SK-N-SH (cell line): ENCODE data around the gene UNC93B1. TPM values are rescaled to one million over a fixed set of nuclear protein-coding genes. Genes with fewer than 3 reads are reported as not detected.

ENCODE experiments used
- CTCF ChIA-PET: fragments of 300-600, 350-600 bp; formaldehyde crosslinking; extraction: SDS; loops from one replicate; lab custom pipeline; 2021; lab: Yijun Ruan, JAX
- POLR2A ChIA-PET: fragments of 350-600 bp; sonication (Branson Sonifier 250); formaldehyde crosslinking; extraction: SDS; loops from one replicate; lab custom pipeline; 2020; ENCODE audit warnings: antibody characterized with exemption, inconsistent platforms; lab: Yijun Ruan, JAX
- DNase-seq: peaks from one replicate; pipeline ENCODE4 v3.0.0; 2012
- H2AFZ ChIP-seq: fragments of 200-600 bp; sonication (generic); 2 replicates; pipeline ENCODE4 v1.8.1; 2016; ENCODE audit warnings: antibody characterized with exemption, mild to moderate bottlenecking, low read depth
- H3F3A ChIP-seq: fragments of 200-600 bp; sonication (generic); replicated peaks from 2 replicates; pipeline ENCODE3; 2016; ENCODE audit warnings: antibody characterized with exemption, mild to moderate bottlenecking; ENCODE audit not compliant: insufficient read depth
- H3K27ac ChIP-seq, 2 experiments: fragments of 200-500 bp in 1 of 2; fragments of 200-600 bp in 1 of 2; sonication (Bioruptor generic) in 1 of 2; sonication (generic), shearing (Covaris generic) in 1 of 2; 2 replicates each; pipeline versions ENCODE4 v1.5.1 to v1.6.1; 2014 to 2016; ENCODE audit warnings: low read depth in 2 of 2, inconsistent platforms in 1 of 2, low read length in 1 of 2, mild to moderate bottlenecking in 1 of 2, mixed read lengths in 1 of 2
- H3K27me3 ChIP-seq: fragments of 200-600 bp; sonication (generic), shearing (Covaris generic); 2 replicates; pipeline ENCODE4 v1.6.1; 2016; ENCODE audit warnings: mixed run types; ENCODE audit not compliant: insufficient read depth
- H3K36me3 ChIP-seq, 2 experiments: fragments of 200-500 bp in 1 of 2; fragments of 200-600 bp in 1 of 2; sonication (Bioruptor generic) in 1 of 2; sonication (generic) in 1 of 2; replicated peaks in 1 of 2; 2 replicates each; pipeline versions ENCODE3 to v1.5.1; 2014 to 2016; ENCODE audit warnings: low read length in 1 of 2, mild to moderate bottlenecking in 1 of 2; ENCODE audit not compliant: insufficient read depth in 2 of 2, control insufficient read depth in 1 of 2
- H3K4me1 ChIP-seq, 2 experiments: fragments of 200-500 bp in 1 of 2; fragments of 200-600 bp in 1 of 2; sonication (Bioruptor generic) in 1 of 2; sonication (generic), shearing (Covaris generic) in 1 of 2; 2 replicates each; pipeline versions ENCODE4 v1.5.1 to v1.6.1; 2014 to 2016; ENCODE audit warnings: low read depth in 1 of 2, low read length in 1 of 2, mixed run types in 1 of 2; ENCODE audit not compliant: insufficient read depth in 2 of 2, control insufficient read depth in 1 of 2
- H3K4me2 ChIP-seq: fragments of 200-600 bp; sonication (generic), shearing (Covaris generic); 2 replicates; pipeline ENCODE4 v1.6.1; 2017; ENCODE audit warnings: mixed run types
- H3K4me3 ChIP-seq, 2 experiments: fragments of 200-500 bp in 1 of 2; fragments of 200-600 bp in 1 of 2; sonication (Bioruptor generic) in 1 of 2; sonication (generic), shearing (Covaris generic) in 1 of 2; 2 replicates each; pipeline versions ENCODE4 v1.5.1 to v1.8.1; 2014 to 2016; ENCODE audit warnings: low read depth in 2 of 2, inconsistent platforms in 1 of 2, low read length in 1 of 2, mild to moderate bottlenecking in 1 of 2, mixed read lengths in 1 of 2, moderate library complexity in 1 of 2
- H3K79me2 ChIP-seq: fragments of 200-600 bp; sonication (generic); 2 replicates; pipeline ENCODE4 v1.8.1; 2017; ENCODE audit warnings: mild to moderate bottlenecking; ENCODE audit not compliant: insufficient read depth
- H3K9ac ChIP-seq: fragments of 200-600 bp; sonication (generic); 2 replicates; pipeline ENCODE4 v1.6.1; 2017; ENCODE audit warnings: mixed run types
- H3K9me2 ChIP-seq: fragments of 200-600 bp; sonication (generic); 2 replicates; pipeline ENCODE4 v1.6.1; 2017; ENCODE audit warnings: mixed run types
- H3K9me3 ChIP-seq: fragments of 200-600 bp; sonication (generic); 2 replicates; pipeline ENCODE4 v1.6.1; 2017; ENCODE audit warnings: mixed run types, mild to moderate bottlenecking, moderate library complexity
- H4K20me1 ChIP-seq: fragments of 200-600 bp; sonication (generic); 2 replicates; pipeline ENCODE4 v1.6.1; 2017; ENCODE audit warnings: mild to moderate bottlenecking, mixed run types; ENCODE audit not compliant: insufficient read depth
- CHD2 ChIP-seq: fragments of 150-350 bp; IDR thresholded peaks from 2 replicates; pipeline ENCODE4 v1.6.1; 2018; ENCODE audit warnings: low read length; ENCODE audit not compliant: partially characterized antibody
- EZH2phosphoT487 ChIP-seq: fragments of 200-600 bp; sonication (generic); IDR thresholded peaks from 2 replicates; pipeline ENCODE4 v1.6.1; 2017; ENCODE audit warnings: low read depth, mixed run types, mild to moderate bottlenecking, antibody characterized with exemption, moderate library complexity, borderline replicate concordance
- GABPA ChIP-seq: IDR thresholded peaks from 2 replicates; pipeline ENCODE4 v1.4.0; 2012; ENCODE audit warnings: low read depth, mild to moderate bottlenecking
- IRF3 ChIP-seq: fragments of 150-350 bp; IDR thresholded peaks from 2 replicates; pipeline ENCODE4 v1.6.1; 2016; ENCODE audit warnings: mild to moderate bottlenecking, low read depth, low read length
- MXI1 ChIP-seq: IDR thresholded peaks from 2 replicates; pipeline ENCODE4 v1.6.1; 2012; ENCODE audit warnings: mild to moderate bottlenecking, low read depth, low read length, improper control_type of control experiment
- NFIC ChIP-seq: IDR thresholded peaks from 2 replicates; pipeline ENCODE4 v1.4.0; 2012; ENCODE audit warnings: borderline replicate concordance
- POLR2AphosphoS5 ChIP-seq: IDR thresholded peaks from 2 replicates; pipeline ENCODE4 v1.6.1; 2012; ENCODE audit warnings: low read depth, low read length
- RAD21 ChIP-seq: IDR thresholded peaks from 2 replicates; pipeline ENCODE4 v1.6.1; 2012; ENCODE audit warnings: mild to moderate bottlenecking, low read length
- RXRA ChIP-seq: IDR thresholded peaks from 2 replicates; pipeline ENCODE4 v1.4.0; 2012; ENCODE audit warnings: low read depth, mild to moderate bottlenecking, borderline replicate concordance
- ZBTB33 ChIP-seq: IDR thresholded peaks from 2 replicates; pipeline ENCODE4 v1.4.0; 2012; ENCODE audit warnings: low read depth, borderline replicate concordance
- WGBS: methylation state at CpG from one replicate; pipeline ENCODE4 v1.1.6; 2017; ENCODE audit warnings: low lambda C conversion rate; 5-methylcytosine and 5-hydroxymethylcytosine counted together
- polyA plus RNA-seq, 3 experiments: library from polyadenylated mRNA; depleted of rRNA; stranded (reverse); fragments of >200 nt; gene quantifications; 2 replicates each; pipeline ENCODE4 v1.2.3, GENCODE V29; 2012

UNC93B1 gene
- polyA plus RNA-seq, 1 of the 3 experiments (the other 2 are of a cell fraction) = 28.9 TPM

- no peaks in the 10 kb centered on the region for H3K9me2 ChIP-seq
- H3F3A ChIP-seq = peaks cover 3% of the 10 kb centered on the region
- H3K4me3 ChIP-seq = no peak overlapping the region
- no peaks in the 10 kb centered on the region for H3K27me3 ChIP-seq
- no peak overlapping the region for H3K9ac ChIP-seq
- H3K79me2 ChIP-seq = no peaks in the 10 kb centered on the region
- H4K20me1 ChIP-seq = no peaks in the 10 kb centered on the region
- POLR2A ChIA-PET = no interaction called here
- no peak for DNase-seq
- no peaks in the 10 kb centered on the region for H3K36me3 ChIP-seq
- CTCF ChIA-PET = interaction anchor here (0.9 to 2.3 kb wide), 3 partner anchors 9 to 47 kb away, joined by 3 to 12 read pairs (median 4); no protein-coding TSS in a partner anchor
- no peaks in the 10 kb centered on the region for H3K9me3 ChIP-seq
- H2AFZ ChIP-seq = no peak overlapping the region
- TF ChIP-seq EZH2phosphoT487 (no peak), MXI1 (no peak), NFIC (no peak), GABPA (no peak), ZBTB33 (no peak)
- WGBS = 73% methylated on average over 6 of the region's 9 CpGs
- no peak overlapping the region for H3K27ac ChIP-seq
- H3K4me1 ChIP-seq = peaks cover 0 to 13% of the 10 kb centered on the region in 2 experiments; a peak in 1 of 4 replicates
- H3K4me2 ChIP-seq = no peak overlapping the region
Observed at GRCh38 chr11:68002575-68002937, 1.3 kb downstream of the UNC93B1 start.

- no peaks in the 10 kb centered on the region for H3K79me2 ChIP-seq
- H3K4me3 ChIP-seq = no peak overlapping the region
- 92% methylated on average over 5 of the region's 5 CpGs for WGBS
- H3K27me3 ChIP-seq = no peaks in the 10 kb centered on the region
- no peaks in the 10 kb centered on the region for H4K20me1 ChIP-seq
- H2AFZ ChIP-seq = no peak overlapping the region
- peak; percentile 4 for DNase-seq
- CTCF ChIA-PET = interaction anchor here (1.0 kb wide), 1 partner anchor 44 kb away, joined by 5 read pairs; no protein-coding TSS in a partner anchor
- H3K27ac ChIP-seq = no peak overlapping the region
- TF ChIP-seq EZH2phosphoT487 = no peak
- no peak for TF ChIP-seq CHD2
- TF ChIP-seq RXRA = no peak
- TF ChIP-seq RAD21 = no peak
- TF ChIP-seq IRF3 = no peak
- TF ChIP-seq ZBTB33 = no peak
- TF ChIP-seq POLR2AphosphoS5 = no peak
- TF ChIP-seq, all 33 proteins: peak for 0
- Histone ChIP-seq H3K4me2 (no peak overlapping the region), H3K36me3 (no peaks in the 10 kb centered on the region), H3K9ac (no peak overlapping the region), H3F3A (peaks cover 3% of the 10 kb centered on the region), H3K4me1 (peaks cover 0 to 13% of the 10 kb centered on the region in 2 experiments; a peak in 1 of 4 replicates), H3K9me2 (no peaks in the 10 kb centered on the region), H3K9me3 (no peaks in the 10 kb centered on the region)
- POLR2A ChIA-PET = no interaction called here
Observed at GRCh38 chr11:67999704-68000103, 4.2 kb downstream of the UNC93B1 start.
